Caco-2 (cell line): ENCODE measurements around the gene BHLHE41. TPM values are rescaled to one million over a fixed set of nuclear protein-coding genes. Genes with fewer than 3 reads are reported as not detected.

Experiments used
- Bru-seq: library from RNA; stranded (reverse); fragments of 400-500 nt; gene quantifications from one replicate; lab custom pipeline; 2021; lab: Mats Ljungman, UMichigan
- BruChase-seq, 2 experiments: library from RNA; stranded (reverse); fragments of 400-500 nt; gene quantifications; one replicate each; lab custom pipeline; 2021; lab: Mats Ljungman, UMichigan
- BruUV-seq: library from RNA; stranded (reverse); fragments of 400-500 nt; replicated peaks from 2 replicates; lab custom pipeline; 2021; lab: Mats Ljungman, UMichigan
- CTCF ChIA-PET: fragments of 300-600 bp; sonication (Branson Sonifier 250); formaldehyde crosslinking; loops from one replicate; lab custom pipeline; 2022; ENCODE audit warnings: antibody characterized with exemption; lab: Charles Lee
- POLR2A ChIA-PET: fragments of 300-600 bp; sonication (Branson Sonifier 250); formaldehyde crosslinking; loops from one replicate; lab custom pipeline; 2022; ENCODE audit warnings: antibody characterized with exemption; lab: Charles Lee
- DNase-seq, 2 experiments: peaks; one replicate each; pipeline versions ENCODE4 v3.0.0 to v3.0.0-alpha.2; 2020 to 2022
- H3K27me3 ChIP-seq: replicated peaks from 2 replicates; pipeline ENCODE4 v1.6.0; 2011; ENCODE audit warnings: low read length; ENCODE audit not compliant: control insufficient read depth, insufficient read depth
- H3K36me3 ChIP-seq: 2 replicates; pipeline ENCODE4 v1.5.1; 2011; ENCODE audit warnings: low read length; ENCODE audit not compliant: control insufficient read depth, insufficient read depth
- H3K4me1 ChIP-seq: fragments of 250-450 bp; sonication (Bioruptor Pico); 2 replicates; pipeline ENCODE4 v1.5.1; 2020; ENCODE audit warnings: mild to moderate bottlenecking
- H3K4me3 ChIP-seq: 2 replicates; pipeline ENCODE4 v1.5.1; 2011; ENCODE audit warnings: low read depth, mild to moderate bottlenecking, control low read depth, low read length
- H3K9me3 ChIP-seq: fragments of 250-450 bp; sonication (Bioruptor Pico); 2 replicates; pipeline ENCODE4 v1.5.1; 2020; ENCODE audit warnings: mild to moderate bottlenecking, moderate library complexity
- H3K27ac Mint-ChIP-seq: one replicate; pipeline ENCODE4 v1.8.0; 2022; ENCODE audit warnings: mixed read lengths; ENCODE audit not compliant: unreplicated experiment
- H3K27me3 Mint-ChIP-seq: one replicate; pipeline ENCODE4 v1.8.0; 2022; ENCODE audit warnings: mixed read lengths; ENCODE audit not compliant: insufficient read depth, unreplicated experiment
- H3K36me3 Mint-ChIP-seq: one replicate; pipeline ENCODE4 v1.8.0; 2022; ENCODE audit warnings: mild to moderate bottlenecking, mixed read lengths; ENCODE audit not compliant: insufficient read depth, unreplicated experiment
- H3K4me1 Mint-ChIP-seq: one replicate; pipeline ENCODE4 v1.8.0; 2022; ENCODE audit warnings: low read depth, mixed read lengths; ENCODE audit not compliant: unreplicated experiment
- H3K4me3 Mint-ChIP-seq: one replicate; pipeline ENCODE4 v1.8.0; 2022; ENCODE audit warnings: mild to moderate bottlenecking, moderate library complexity, mixed read lengths; ENCODE audit not compliant: unreplicated experiment
- H3K9me3 Mint-ChIP-seq: one replicate; pipeline ENCODE4 v1.8.0; 2022; ENCODE audit warnings: mixed read lengths; ENCODE audit not compliant: unreplicated experiment
- CTCF ChIP-seq, 2 experiments: fragments of 200-600 bp in 1 of 2; IDR thresholded peaks; 1 replicate in 1 of 2; 2 replicates in 1 of 2; pipeline versions ENCODE4 v1.5.1 to v1.8.0; 2011 to 2022; ENCODE audit warnings: antibody characterized with exemption in 1 of 2, control low read depth in 1 of 2, inconsistent platforms in 1 of 2, low read depth in 1 of 2, low read length in 1 of 2, mild to moderate bottlenecking in 1 of 2, moderate library complexity in 1 of 2; ENCODE audit not compliant: insufficient read depth in 1 of 2, severe bottlenecking in 1 of 2, unreplicated experiment in 1 of 2
- intact Hi-C: fragments of 100-400 bp; cut with micrococcal nuclease; formaldehyde crosslinking; loops from one replicate; pipeline ENCODE4 v1.10.0; 2022; ENCODE audit not compliant: unreplicated experiment
- long read RNA-seq: library from polyadenylated mRNA; stranded (forward); transcript quantifications from one replicate; pipeline ENCODE4 v2.0.0, GENCODE V29; 2022
- total RNA-seq: library from RNA; stranded (reverse); gene quantifications from 2 replicates; pipeline ENCODE4 v1.2.3, GENCODE V29; 2022

Gene BHLHE41
- total RNA-seq = 3.2 and 4.4 TPM in 2 replicates
- percentile 46 among the genes with signal in this experiment for Bru-seq, nascent RNA
- BruChase-seq, experiment 1, labeled RNA remaining after a 2-hour chase = percentile 58 among the genes with signal in this experiment
- percentile 44 among the genes with signal in this experiment for BruChase-seq, experiment 2, labeled RNA remaining after a 6-hour chase
- long read RNA-seq = 0 reads

GRCh38 chr12:26124446-26125399 is at the start of gene BHLHE41:
BHLHE41 (minus strand) TSS chr12:26125037; CDS start chr12:26124779, 258 bp downstream.
- H3K4me3 ChIP-seq = peak within 1 kb of the TSS; percentile 59
- H3K36me3 ChIP-seq = no peaks in the 10 kb centered on the region
- peaks cover 13% of the 10 kb centered on the region for H3K27me3 ChIP-seq
- H3K9me3 ChIP-seq = no peaks in the 10 kb centered on the region
- peak; percentile 71 to 77 for DNase-seq
- H3K36me3 Mint-ChIP-seq = peaks cover 8% of the 10 kb centered on the region
- BruUV-seq = TSS peak; percentile 60
- no peak for TF ChIP-seq CTCF (IDR thresholded peaks at IDR 0.05; ENCODE audit: insufficient read depth in 1 of 2, low read depth in 1 of 2, low read length in 1 of 2, severe bottlenecking in 1 of 2, unreplicated experiment in 1 of 2)
- peaks cover 34% of the 10 kb centered on the region for H3K27me3 Mint-ChIP-seq
- H3K27ac Mint-ChIP-seq = peak within 1 kb of the TSS; percentile 71
- POLR2A ChIA-PET = interaction anchor here (0.6 to 0.7 kb wide), 2 partner anchors 10 to 370 kb away, joined by 3 to 4 read pairs; no protein-coding TSS in a partner anchor
- H3K9me3 Mint-ChIP-seq = no peaks in the 10 kb centered on the region
- peaks cover 21% of the 10 kb centered on the region for H3K4me1 Mint-ChIP-seq
- H3K4me1 ChIP-seq = peaks cover 21% of the 10 kb centered on the region
- intact Hi-C loops = loop anchor here (5.0 kb wide), 4 partner anchors 48 to 508 kb away; no protein-coding TSS in a partner anchor
- H3K4me3 Mint-ChIP-seq = peak within 1 kb of the TSS; percentile 88
- CTCF ChIA-PET = interaction anchor here (1.0 to 3.1 kb wide), 4 partner anchors 9 to 577 kb away, joined by 3 to 12 read pairs (median 4); no protein-coding TSS in a partner anchor

GRCh38 chr12:26172946-26173552 is 48.2 kb upstream of the BHLHE41 start:
- Mint-ChIP-seq H3K4me3 (no peak overlapping the region), H3K9me3 (no peaks in the 10 kb centered on the region), H3K27ac (no peak overlapping the region), H3K27me3 (peaks cover 12% of the 10 kb centered on the region), H3K36me3 (no peaks in the 10 kb centered on the region), H3K4me1 (peaks cover 7% of the 10 kb centered on the region)
- DNase-seq = no peak
- BruUV-seq = no TSS peak
- TF ChIP-seq CTCF (IDR thresholded peaks at IDR 0.05; ENCODE audit: insufficient read depth in 1 of 2, low read depth in 1 of 2, low read length in 1 of 2, severe bottlenecking in 1 of 2, unreplicated experiment in 1 of 2) = no peak
- ChIA-PET CTCF (no interaction called here), POLR2A (no interaction called here)
- Histone ChIP-seq H3K9me3 (no peaks in the 10 kb centered on the region), H3K4me3 (no peak overlapping the region), H3K36me3 (no peaks in the 10 kb centered on the region), H3K4me1 (peaks cover 4% of the 10 kb centered on the region; the same call in 1 of the 2 replicates), H3K27me3 (no peaks in the 10 kb centered on the region)
- intact Hi-C loops = loop anchor here (5.0 kb wide), 1 partner anchor 46 kb away; the partner anchor contains the start of gene BHLHE41

GRCh38 chr12:26172539-26172938 is 47.7 kb upstream of the BHLHE41 start:
- POLR2A ChIA-PET = no interaction called here
- no peak overlapping the region for H3K4me3 ChIP-seq
- no peak overlapping the region for H3K27ac Mint-ChIP-seq

More at GRCh38 chr12:26172539-26172938, 47.7 kb upstream of the BHLHE41 start:
- Mint-ChIP-seq H3K9me3 (no peaks in the 10 kb centered on the region), H3K27me3 (peaks cover 14% of the 10 kb centered on the region), H3K4me1 (peaks cover 7% of the 10 kb centered on the region), H3K4me3 (no peak overlapping the region), H3K36me3 (no peaks in the 10 kb centered on the region)
- Histone ChIP-seq H3K27me3 (no peaks in the 10 kb centered on the region), H3K9me3 (no peaks in the 10 kb centered on the region), H3K36me3 (no peaks in the 10 kb centered on the region), H3K4me1 (peaks cover 4% of the 10 kb centered on the region; the same call in 1 of the 2 replicates)
- intact Hi-C loops = loop anchor here (5.0 kb wide), 1 partner anchor 45 kb away; the partner anchor contains the start of gene BHLHE41
- CTCF ChIA-PET = no interaction called here
- TF ChIP-seq CTCF (IDR thresholded peaks at IDR 0.05; ENCODE audit: insufficient read depth in 1 of 2, low read depth in 1 of 2, low read length in 1 of 2, severe bottlenecking in 1 of 2, unreplicated experiment in 1 of 2) = no peak
- no peak for DNase-seq
- BruUV-seq = no TSS peak
